Measurements from ENCODE around the gene RPAP2.
A peak's percentile ranks its signal among the peaks of the same experiment; 100 is the strongest.
"Not testable (repeated sequence)": the region's sequence is repeated elsewhere in the genome, so short reads cannot be mapped to it uniquely, and the experiment has no call there.

Gene RPAP2

DNA sequence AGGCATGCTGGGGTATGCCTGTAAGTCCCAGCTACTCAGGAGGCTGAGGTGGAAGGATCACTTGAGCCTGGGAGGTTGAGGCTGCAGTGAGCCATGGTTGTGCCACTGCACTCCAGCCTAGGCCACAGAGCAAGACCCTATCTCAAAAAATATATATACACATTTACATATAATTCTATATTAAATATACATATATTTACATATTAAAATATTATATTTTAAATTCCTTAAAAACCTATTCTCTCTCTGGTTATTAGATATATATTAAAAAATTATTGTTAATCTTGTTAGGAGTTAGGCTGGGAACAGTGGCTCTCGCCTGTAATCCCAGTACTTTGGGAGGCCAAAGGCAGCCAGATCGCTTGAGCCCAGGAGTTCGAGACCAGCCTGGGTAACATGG is 22.8 kb upstream of the RPAP2 start:
- H3K9me3 Mint-ChIP-seq, result peaks cover 10% of the 10 kb centered on the region
- no peak overlapping the region for H3K4me3 Mint-ChIP-seq
- TF ChIP-seq, protein P1, sequence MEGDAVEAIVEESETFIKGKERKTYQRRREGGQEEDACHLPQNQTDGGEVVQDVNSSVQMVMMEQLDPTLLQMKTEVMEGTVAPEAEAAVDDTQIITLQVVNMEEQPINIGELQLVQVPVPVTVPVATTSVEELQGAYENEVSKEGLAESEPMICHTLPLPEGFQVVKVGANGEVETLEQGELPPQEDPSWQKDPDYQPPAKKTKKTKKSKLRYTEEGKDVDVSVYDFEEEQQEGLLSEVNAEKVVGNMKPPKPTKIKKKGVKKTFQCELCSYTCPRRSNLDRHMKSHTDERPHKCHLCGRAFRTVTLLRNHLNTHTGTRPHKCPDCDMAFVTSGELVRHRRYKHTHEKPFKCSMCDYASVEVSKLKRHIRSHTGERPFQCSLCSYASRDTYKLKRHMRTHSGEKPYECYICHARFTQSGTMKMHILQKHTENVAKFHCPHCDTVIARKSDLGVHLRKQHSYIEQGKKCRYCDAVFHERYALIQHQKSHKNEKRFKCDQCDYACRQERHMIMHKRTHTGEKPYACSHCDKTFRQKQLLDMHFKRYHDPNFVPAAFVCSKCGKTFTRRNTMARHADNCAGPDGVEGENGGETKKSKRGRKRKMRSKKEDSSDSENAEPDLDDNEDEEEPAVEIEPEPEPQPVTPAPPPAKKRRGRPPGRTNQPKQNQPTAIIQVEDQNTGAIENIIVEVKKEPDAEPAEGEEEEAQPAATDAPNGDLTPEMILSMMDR (IDR thresholded peaks at IDR 0.05), result no peak
- H3K4me1 Mint-ChIP-seq, result no peaks in the 10 kb centered on the region
- peaks cover 63% of the 10 kb centered on the region for H3K36me3 Mint-ChIP-seq (ENCODE audit: low read depth)
- H3K27ac Mint-ChIP-seq, result no peak overlapping the region
- DNase-seq, result no peak
- peaks cover 6% of the 10 kb centered on the region for H3K27me3 Mint-ChIP-seq (ENCODE audit: low read depth, poor library complexity)

DNA sequence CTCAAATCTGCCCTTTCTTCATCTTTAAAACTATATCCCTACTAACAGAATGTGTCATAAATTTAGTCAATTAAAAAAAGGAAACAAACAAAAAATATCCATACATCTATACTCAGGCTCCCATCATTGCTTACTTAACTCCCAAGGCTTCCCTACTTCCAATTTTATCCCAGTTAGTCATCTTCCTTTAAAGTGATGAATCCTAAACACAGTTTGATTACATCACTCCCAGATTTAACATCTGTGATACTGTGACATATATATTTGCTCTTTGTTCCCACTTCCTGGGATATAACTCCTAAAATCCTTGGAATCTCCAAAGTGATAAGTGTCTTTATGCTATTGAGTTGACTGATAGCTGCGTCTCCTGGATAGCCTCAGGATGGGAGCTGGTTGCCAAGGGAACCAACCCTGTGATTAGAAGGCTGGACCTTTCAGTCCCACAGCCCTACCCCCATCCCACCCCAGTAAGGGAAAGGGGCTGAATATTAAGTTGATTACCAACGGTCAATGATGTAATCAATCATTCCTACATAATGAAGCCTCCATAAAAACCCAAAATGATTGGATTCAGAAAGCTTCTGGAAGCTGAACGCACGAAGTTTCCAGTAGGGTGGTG is 21.6 kb upstream of the RPAP2 start:
- Mint-ChIP-seq H3K4me1 (no peaks in the 10 kb centered on the region), H3K4me3 (no peak overlapping the region), H3K36me3 (ENCODE audit: low read depth) (peaks cover 75% of the 10 kb centered on the region), H3K27me3 (ENCODE audit: low read depth, poor library complexity) (peaks cover 6% of the 10 kb centered on the region), H3K27ac (no peak overlapping the region), H3K9me3 (peaks cover 19% of the 10 kb centered on the region)
- TF ChIP-seq, protein P1 (IDR thresholded peaks at IDR 0.05), result no peak
- DNase-seq, result no peak

DNA sequence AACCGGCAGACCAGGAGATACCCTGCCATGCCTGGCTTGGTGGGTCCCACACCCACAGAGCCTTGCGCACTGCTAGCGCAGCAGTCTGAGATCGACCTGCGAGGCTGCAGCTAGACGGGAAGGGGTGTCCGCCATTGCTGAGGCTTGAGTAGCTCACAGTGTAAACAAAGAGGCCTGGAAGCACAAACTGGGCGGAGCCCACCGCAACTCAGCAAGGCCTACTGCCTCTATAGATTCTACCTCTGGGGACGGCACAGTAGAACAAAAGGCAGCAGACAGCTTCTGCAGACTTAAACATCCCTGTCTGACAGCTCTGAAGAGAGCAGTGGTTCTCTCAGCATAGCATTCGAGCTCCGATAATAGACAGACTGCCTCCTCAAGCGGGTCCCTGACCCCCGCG is 19.1 kb upstream of the RPAP2 start:
- H3K4me3 Mint-ChIP-seq; H3K4me1 Mint-ChIP-seq; DNase-seq; H3K27me3 Mint-ChIP-seq (ENCODE audit: low read depth, poor library complexity); H3K27ac Mint-ChIP-seq: not testable (repeated sequence)
- H3K36me3 Mint-ChIP-seq (ENCODE audit: low read depth), result peaks cover 83% of the 10 kb centered on the region
- peaks cover 43% of the 10 kb centered on the region for H3K9me3 Mint-ChIP-seq

DNA sequence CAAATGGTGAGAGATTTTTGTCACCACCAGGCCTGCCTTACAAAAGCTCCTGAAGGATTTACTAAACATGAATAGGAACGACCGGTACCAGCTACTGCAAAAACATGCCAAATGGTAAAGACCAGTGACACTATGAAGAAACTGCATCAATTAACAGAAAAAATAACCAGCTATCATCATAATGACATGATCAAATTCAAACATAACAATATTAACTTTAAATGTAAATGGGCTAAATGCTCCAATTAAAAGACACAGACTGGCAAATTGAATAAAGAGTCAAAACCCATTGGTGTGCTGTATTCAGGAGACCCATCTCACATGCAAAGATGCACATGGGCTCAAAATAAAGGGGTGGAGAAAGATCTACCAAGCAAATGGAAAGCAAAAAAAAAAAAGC is 17.4 kb upstream of the RPAP2 start:
- H3K4me1 Mint-ChIP-seq; H3K27ac Mint-ChIP-seq; H3K4me3 Mint-ChIP-seq; DNase-seq; H3K27me3 Mint-ChIP-seq (ENCODE audit: low read depth, poor library complexity): not testable (repeated sequence)
- Mint-ChIP-seq H3K36me3 (ENCODE audit: low read depth) (peaks cover 90% of the 10 kb centered on the region), H3K9me3 (peaks cover 50% of the 10 kb centered on the region)

DNA sequence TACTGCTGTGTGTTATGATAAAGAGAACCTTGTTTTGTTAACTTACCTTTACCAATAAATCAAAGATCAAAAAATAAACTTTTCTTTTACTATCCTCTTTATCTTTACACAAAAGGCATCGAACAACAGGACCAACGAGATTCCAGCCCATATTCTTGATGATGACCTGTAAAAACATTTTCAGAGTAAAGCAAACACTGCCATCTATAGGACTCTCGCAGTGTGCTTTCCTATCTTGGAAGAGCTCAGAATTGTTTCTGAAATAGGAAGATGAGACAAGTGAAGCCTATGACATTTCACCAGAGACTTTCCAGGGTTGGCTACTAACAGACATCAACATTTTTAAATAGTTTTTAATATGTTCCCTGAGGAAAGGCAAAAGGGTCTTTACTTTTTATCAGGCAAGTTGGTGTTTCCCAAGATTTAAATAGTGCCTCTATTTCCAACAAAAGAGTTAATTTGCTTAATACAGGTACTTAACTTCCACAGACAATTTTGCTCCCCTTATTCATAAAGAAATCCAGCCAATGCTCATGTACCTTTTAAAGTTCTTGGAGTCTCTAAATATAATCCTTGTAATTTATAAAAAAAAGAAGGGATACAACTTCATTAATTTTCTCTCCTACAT is 7.4 kb upstream of the RPAP2 start:
- H3K4me3 Mint-ChIP-seq, result no peak overlapping the region
- DNase-seq, result no peak
- H3K9me3 Mint-ChIP-seq, result peaks cover 4% of the 10 kb centered on the region
- TF ChIP-seq, protein P1 (IDR thresholded peaks at IDR 0.05), result peak; percentile 52
- peaks cover 5% of the 10 kb centered on the region for H3K4me1 Mint-ChIP-seq
- H3K36me3 Mint-ChIP-seq (ENCODE audit: low read depth), result peaks cover 76% of the 10 kb centered on the region
- no peak overlapping the region for H3K27ac Mint-ChIP-seq
- no peaks in the 10 kb centered on the region for H3K27me3 Mint-ChIP-seq (ENCODE audit: low read depth, poor library complexity)

DNA sequence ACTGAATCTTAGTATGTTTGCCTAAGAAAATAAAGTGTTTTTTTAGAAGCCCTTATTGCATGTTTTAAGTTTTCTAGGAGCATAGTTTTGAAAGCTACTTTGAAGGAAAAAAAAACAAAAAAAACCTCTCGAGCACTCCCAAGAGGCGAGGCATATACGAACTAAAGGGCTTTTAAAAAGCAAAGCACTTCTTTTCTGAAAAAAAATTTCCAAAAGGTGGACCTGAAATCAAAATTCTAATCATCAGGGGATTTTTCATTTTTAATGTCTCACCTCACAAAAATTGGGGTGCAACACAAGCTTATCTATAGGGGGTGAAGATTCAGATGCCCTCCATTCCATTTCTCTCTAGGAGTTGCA is 666 bp upstream of the RPAP2 start:
- DNase-seq, result no peak
- H3K9me3 Mint-ChIP-seq, result peaks cover 4% of the 10 kb centered on the region

More for the DNA sequence above, 666 bp upstream of the RPAP2 start:
- Mint-ChIP-seq H3K36me3 (ENCODE audit: low read depth) (peaks cover 52% of the 10 kb centered on the region), H3K27ac (peak overlapping the region; percentile 99), H3K4me1 (peaks cover 40% of the 10 kb centered on the region), H3K4me3 (peak overlapping the region; percentile 98), H3K27me3 (ENCODE audit: low read depth, poor library complexity) (no peaks in the 10 kb centered on the region)
- TF ChIP-seq, protein P1 (IDR thresholded peaks at IDR 0.05), result peak; percentile 16
